ENCODE measurements around the gene SH3RF2.

The SH3RF2 gene

DNA sequence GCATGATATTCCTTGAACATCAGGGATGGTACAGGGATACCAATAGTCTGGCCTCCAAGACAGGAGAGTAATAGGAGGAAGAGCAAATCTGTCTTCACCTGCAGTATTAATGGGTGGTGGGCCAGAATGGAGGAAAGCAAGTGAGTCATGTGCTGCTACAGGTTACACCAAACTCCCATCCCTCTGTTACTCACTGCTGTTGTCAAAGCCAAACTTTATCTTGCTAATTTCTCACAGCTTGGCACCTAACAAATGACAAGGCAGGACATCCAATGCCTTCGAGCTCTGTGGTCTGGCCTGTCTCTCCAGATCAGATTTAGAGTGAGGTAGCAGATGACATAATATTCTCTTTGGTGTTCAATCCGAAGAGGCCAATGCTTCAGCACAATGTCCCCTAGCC is 142.2 kb downstream of the SH3RF2 start:
- Histone ChIP-seq H3K27ac (ENCODE audit: insufficient read depth, low read length, poor library complexity, severe bottlenecking) (no peak overlapping the region), H3K4me1 (ENCODE audit: control insufficient read depth, insufficient read depth, low read length, poor library complexity, severe bottlenecking) (peaks cover 5% of the 10 kb centered on the region), H3K27me3 (replicated peaks; ENCODE audit: control insufficient read depth, insufficient read depth, low read length, poor library complexity, severe bottlenecking) (no peaks in the 10 kb centered on the region), H3K36me3 (ENCODE audit: control insufficient read depth, insufficient read depth, low read length) (no peaks in the 10 kb centered on the region), H3K4me3 (ENCODE audit: insufficient read depth, low read depth, low read length, poor library complexity, severe bottlenecking) (no peak overlapping the region), H3K9me3 (ENCODE audit: control insufficient read depth, low read length) (no peaks in the 10 kb centered on the region)
- DNase-seq = no peak

DNA sequence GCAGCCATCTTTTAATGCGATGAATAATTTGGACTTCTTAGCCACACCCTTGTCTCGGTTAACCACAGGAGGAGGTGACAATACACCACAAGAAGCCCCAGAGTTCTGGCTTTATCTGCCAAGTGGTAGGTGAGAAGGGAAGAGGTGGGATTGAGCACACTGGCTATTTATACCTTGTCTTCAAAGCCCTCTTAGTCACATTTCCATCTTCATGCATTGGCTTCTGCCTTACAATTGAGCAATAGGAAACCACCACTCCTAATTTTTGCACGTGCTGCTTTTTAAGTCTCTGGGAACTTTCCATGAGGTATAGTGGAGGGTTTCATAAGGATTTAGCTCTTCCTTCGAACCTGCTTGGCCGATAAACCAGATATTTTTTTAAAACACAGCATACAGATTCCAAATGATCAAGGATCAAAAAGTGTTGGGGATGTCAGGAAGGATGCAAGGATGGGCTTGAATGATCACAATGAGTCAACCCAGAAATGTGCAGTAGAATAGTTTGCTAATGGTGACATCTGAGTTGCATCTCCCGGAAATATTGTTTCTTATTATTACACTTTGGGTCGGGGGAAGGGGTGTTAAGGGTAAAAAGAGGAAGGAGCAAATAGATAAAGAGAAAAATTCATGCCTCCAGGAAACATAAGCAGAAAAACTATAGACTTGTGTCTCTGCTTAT is 143.5 kb downstream of the SH3RF2 start:
- no peaks in the 10 kb centered on the region for H3K9me3 ChIP-seq (ENCODE audit: control insufficient read depth, low read length)
- H3K4me3 ChIP-seq (ENCODE audit: insufficient read depth, low read depth, low read length, poor library complexity, severe bottlenecking) = no peak overlapping the region
- DNase-seq = no peak
- H3K36me3 ChIP-seq (ENCODE audit: control insufficient read depth, insufficient read depth, low read length) = no peaks in the 10 kb centered on the region
- H3K27me3 ChIP-seq (replicated peaks; ENCODE audit: control insufficient read depth, insufficient read depth, low read length, poor library complexity, severe bottlenecking) = no peaks in the 10 kb centered on the region
- H3K4me1 ChIP-seq (ENCODE audit: control insufficient read depth, insufficient read depth, low read length, poor library complexity, severe bottlenecking) = peaks cover 5% of the 10 kb centered on the region
- no peak overlapping the region for H3K27ac ChIP-seq (ENCODE audit: insufficient read depth, low read length, poor library complexity, severe bottlenecking)

- no peak overlapping the region for H3K27ac ChIP-seq (ENCODE audit: insufficient read depth, low read length, poor library complexity, severe bottlenecking)
- H3K27me3 ChIP-seq (replicated peaks; ENCODE audit: control insufficient read depth, insufficient read depth, low read length, poor library complexity, severe bottlenecking) = no peaks in the 10 kb centered on the region
- peaks cover 5% of the 10 kb centered on the region for H3K4me1 ChIP-seq (ENCODE audit: control insufficient read depth, insufficient read depth, low read length, poor library complexity, severe bottlenecking)
- H3K4me3 ChIP-seq (ENCODE audit: insufficient read depth, low read depth, low read length, poor library complexity, severe bottlenecking) = no peak overlapping the region
- no peaks in the 10 kb centered on the region for H3K36me3 ChIP-seq (ENCODE audit: control insufficient read depth, insufficient read depth, low read length)
- DNase-seq = no peak
- no peaks in the 10 kb centered on the region for H3K9me3 ChIP-seq (ENCODE audit: control insufficient read depth, low read length)
Observed at GRCh38 chr5:146081556-146081955, 145.2 kb downstream of the SH3RF2 start.

- H3K4me3 ChIP-seq (ENCODE audit: insufficient read depth, low read depth, low read length, poor library complexity, severe bottlenecking) = no peak overlapping the region
- no peaks in the 10 kb centered on the region for H3K36me3 ChIP-seq (ENCODE audit: control insufficient read depth, insufficient read depth, low read length)
- no peak overlapping the region for H3K27ac ChIP-seq (ENCODE audit: insufficient read depth, low read length, poor library complexity, severe bottlenecking)
- H3K9me3 ChIP-seq (ENCODE audit: control insufficient read depth, low read length) = no peaks in the 10 kb centered on the region
- H3K27me3 ChIP-seq (replicated peaks; ENCODE audit: control insufficient read depth, insufficient read depth, low read length, poor library complexity, severe bottlenecking) = no peaks in the 10 kb centered on the region
- peaks cover 5% of the 10 kb centered on the region for H3K4me1 ChIP-seq (ENCODE audit: control insufficient read depth, insufficient read depth, low read length, poor library complexity, severe bottlenecking)
- DNase-seq = no peak
Observed at GRCh38 chr5:146082798-146083197, 146.4 kb downstream of the SH3RF2 start.

DNA sequence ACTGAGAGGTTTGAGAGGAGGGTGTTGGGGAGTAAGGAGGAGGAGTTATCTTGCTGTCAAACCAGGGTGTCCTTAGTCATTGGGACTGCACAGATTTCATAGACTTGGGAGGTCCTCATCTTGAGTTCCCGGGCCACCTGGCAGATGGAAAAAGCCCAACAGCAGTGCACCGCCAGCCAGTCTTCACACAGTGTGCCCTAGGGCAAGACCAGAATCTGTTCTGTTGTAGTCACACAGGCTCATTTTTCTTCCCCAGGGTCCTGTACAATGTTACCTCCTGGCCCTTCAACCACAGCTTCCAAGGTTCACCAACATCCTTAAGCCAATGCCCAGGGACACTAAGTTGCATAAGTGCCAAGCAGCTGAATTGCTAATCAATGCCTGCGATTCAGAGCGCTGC is 148.0 kb downstream of the SH3RF2 start:
- no peak for DNase-seq
- H3K9me3 ChIP-seq (ENCODE audit: control insufficient read depth, low read length) = no peaks in the 10 kb centered on the region
- H3K4me3 ChIP-seq (ENCODE audit: insufficient read depth, low read depth, low read length, poor library complexity, severe bottlenecking) = no peak overlapping the region
- no peak overlapping the region for H3K27ac ChIP-seq (ENCODE audit: insufficient read depth, low read length, poor library complexity, severe bottlenecking)
- H3K27me3 ChIP-seq (replicated peaks; ENCODE audit: control insufficient read depth, insufficient read depth, low read length, poor library complexity, severe bottlenecking) = no peaks in the 10 kb centered on the region
- no peaks in the 10 kb centered on the region for H3K36me3 ChIP-seq (ENCODE audit: control insufficient read depth, insufficient read depth, low read length)
- H3K4me1 ChIP-seq (ENCODE audit: control insufficient read depth, insufficient read depth, low read length, poor library complexity, severe bottlenecking) = peaks cover 5% of the 10 kb centered on the region

- Histone ChIP-seq H3K36me3 (ENCODE audit: control insufficient read depth, insufficient read depth, low read length) (no peaks in the 10 kb centered on the region), H3K9me3 (ENCODE audit: control insufficient read depth, low read length) (no peaks in the 10 kb centered on the region), H3K27ac (ENCODE audit: insufficient read depth, low read length, poor library complexity, severe bottlenecking) (no peak overlapping the region), H3K4me1 (ENCODE audit: control insufficient read depth, insufficient read depth, low read length, poor library complexity, severe bottlenecking) (no peaks in the 10 kb centered on the region), H3K4me3 (ENCODE audit: insufficient read depth, low read depth, low read length, poor library complexity, severe bottlenecking) (no peak overlapping the region), H3K27me3 (replicated peaks; ENCODE audit: control insufficient read depth, insufficient read depth, low read length, poor library complexity, severe bottlenecking) (no peaks in the 10 kb centered on the region)
- DNase-seq = no peak
Observed at GRCh38 chr5:146088098-146088497, 151.7 kb downstream of the SH3RF2 start.

DNA sequence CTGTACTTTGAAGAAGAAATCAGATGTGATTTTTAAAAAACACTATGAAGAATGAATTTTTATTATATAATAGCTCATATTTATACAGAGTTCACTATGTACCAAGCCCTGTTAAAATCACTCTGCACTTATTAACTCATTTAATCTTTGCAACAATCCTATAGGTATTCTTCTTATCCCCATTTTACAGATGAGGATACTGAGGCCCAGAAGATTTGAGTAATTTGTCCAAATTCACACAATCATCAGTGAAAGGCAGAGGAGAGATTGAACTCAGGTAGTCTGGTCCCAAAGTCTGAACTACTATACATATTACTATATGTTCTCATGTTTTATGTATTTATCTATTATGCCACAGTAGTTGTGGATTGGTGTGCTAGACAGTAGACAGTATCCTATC is 152.9 kb downstream of the SH3RF2 start:
- Histone ChIP-seq H3K36me3 (ENCODE audit: control insufficient read depth, insufficient read depth, low read length) (no peaks in the 10 kb centered on the region), H3K4me1 (ENCODE audit: control insufficient read depth, insufficient read depth, low read length, poor library complexity, severe bottlenecking) (no peaks in the 10 kb centered on the region), H3K9me3 (ENCODE audit: control insufficient read depth, low read length) (no peaks in the 10 kb centered on the region), H3K27me3 (replicated peaks; ENCODE audit: control insufficient read depth, insufficient read depth, low read length, poor library complexity, severe bottlenecking) (no peaks in the 10 kb centered on the region), H3K4me3 (ENCODE audit: insufficient read depth, low read depth, low read length, poor library complexity, severe bottlenecking) (no peak overlapping the region), H3K27ac (ENCODE audit: insufficient read depth, low read length, poor library complexity, severe bottlenecking) (no peak overlapping the region)
- no peak for DNase-seq

DNA sequence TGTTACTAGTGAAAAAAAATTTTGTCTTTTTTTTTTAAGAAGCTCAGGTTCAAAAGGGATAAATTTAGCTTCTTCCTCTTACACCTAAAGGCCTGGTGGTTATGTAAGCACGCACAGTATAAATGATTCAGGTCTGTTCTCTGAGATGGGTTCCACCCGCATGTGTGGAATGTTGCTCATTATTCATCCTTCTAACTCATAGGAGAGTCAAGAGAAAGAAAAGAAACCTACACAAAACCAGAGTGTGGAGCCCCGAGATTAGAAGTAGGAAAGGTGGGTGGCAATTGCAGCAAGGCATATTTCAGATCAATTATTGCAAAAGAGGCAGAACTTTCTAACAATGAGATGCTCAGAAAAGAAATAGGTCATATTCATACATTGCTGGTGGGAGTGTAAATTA is 155.5 kb downstream of the SH3RF2 start:
- DNase-seq = no peak
- no peak overlapping the region for H3K27ac ChIP-seq (ENCODE audit: insufficient read depth, low read length, poor library complexity, severe bottlenecking)
- H3K4me1 ChIP-seq (ENCODE audit: control insufficient read depth, insufficient read depth, low read length, poor library complexity, severe bottlenecking) = no peaks in the 10 kb centered on the region
- H3K4me3 ChIP-seq (ENCODE audit: insufficient read depth, low read depth, low read length, poor library complexity, severe bottlenecking) = no peak overlapping the region
- no peaks in the 10 kb centered on the region for H3K36me3 ChIP-seq (ENCODE audit: control insufficient read depth, insufficient read depth, low read length)
- H3K9me3 ChIP-seq (ENCODE audit: control insufficient read depth, low read length) = no peaks in the 10 kb centered on the region
- no peaks in the 10 kb centered on the region for H3K27me3 ChIP-seq (replicated peaks; ENCODE audit: control insufficient read depth, insufficient read depth, low read length, poor library complexity, severe bottlenecking)

GRCh38 chr5:146098047-146098446 is 161.7 kb downstream of the SH3RF2 start:
- Histone ChIP-seq H3K27me3 (replicated peaks; ENCODE audit: control insufficient read depth, insufficient read depth, low read length, poor library complexity, severe bottlenecking) (no peaks in the 10 kb centered on the region), H3K9me3 (ENCODE audit: control insufficient read depth, low read length) (no peaks in the 10 kb centered on the region), H3K4me1 (ENCODE audit: control insufficient read depth, insufficient read depth, low read length, poor library complexity, severe bottlenecking) (no peaks in the 10 kb centered on the region), H3K27ac (ENCODE audit: insufficient read depth, low read length, poor library complexity, severe bottlenecking) (no peak overlapping the region), H3K36me3 (ENCODE audit: control insufficient read depth, insufficient read depth, low read length) (no peaks in the 10 kb centered on the region), H3K4me3 (ENCODE audit: insufficient read depth, low read depth, low read length, poor library complexity, severe bottlenecking) (no peak overlapping the region)
- no peak for DNase-seq

- no peaks in the 10 kb centered on the region for H3K36me3 ChIP-seq (ENCODE audit: control insufficient read depth, insufficient read depth, low read length)
- H3K9me3 ChIP-seq (ENCODE audit: control insufficient read depth, low read length) = no peaks in the 10 kb centered on the region
- H3K27me3 ChIP-seq (replicated peaks; ENCODE audit: control insufficient read depth, insufficient read depth, low read length, poor library complexity, severe bottlenecking) = no peaks in the 10 kb centered on the region
- no peaks in the 10 kb centered on the region for H3K4me1 ChIP-seq (ENCODE audit: control insufficient read depth, insufficient read depth, low read length, poor library complexity, severe bottlenecking)
- H3K4me3 ChIP-seq (ENCODE audit: insufficient read depth, low read depth, low read length, poor library complexity, severe bottlenecking) = no peak overlapping the region
- no peak for DNase-seq
- no peak overlapping the region for H3K27ac ChIP-seq (ENCODE audit: insufficient read depth, low read length, poor library complexity, severe bottlenecking)
Observed at GRCh38 chr5:146101646-146102045, 165.3 kb downstream of the SH3RF2 start.

Data from effector memory CD4-positive, alpha-beta T cell (primary cell).